ENCODE data around the gene KDM4E.
A peak's percentile ranks its signal among the peaks of the same experiment; 100 is the strongest.

The KDM4E gene

DNA sequence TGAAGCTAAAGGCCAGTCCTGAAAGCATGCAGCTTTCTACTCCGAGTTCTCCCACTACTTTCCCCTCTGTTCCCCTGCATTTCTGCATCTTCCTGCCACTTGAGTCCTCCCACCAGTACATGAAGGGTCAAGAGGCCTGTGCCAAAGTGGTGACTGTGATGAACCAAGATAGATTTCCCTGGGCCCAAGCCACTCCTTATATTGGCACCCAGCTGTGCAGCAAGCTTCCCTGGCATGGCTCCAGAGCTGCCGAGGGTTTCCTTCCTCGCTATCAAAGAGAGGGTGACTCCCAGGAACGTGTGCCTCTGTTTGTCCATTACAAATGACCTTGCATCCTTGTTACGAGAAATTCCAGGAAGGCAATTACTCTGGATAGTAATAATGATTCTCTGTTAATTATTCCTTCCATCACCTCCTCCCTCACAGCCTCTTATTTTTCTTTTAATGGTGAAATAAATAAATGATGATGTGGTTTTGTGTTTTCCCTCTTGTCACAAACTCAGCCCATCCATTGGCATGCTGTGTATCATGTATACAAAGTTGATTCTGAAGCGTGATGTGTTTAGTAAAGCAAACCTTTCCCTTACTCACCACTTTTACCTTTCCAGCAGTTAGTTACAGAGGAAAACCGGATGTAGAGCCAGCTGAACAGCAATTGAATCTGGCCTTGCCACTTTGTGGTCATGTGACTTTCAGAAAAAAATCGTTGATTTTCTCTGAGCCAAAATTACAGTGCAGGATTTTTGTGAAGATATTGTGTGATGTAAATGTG lies 49.9 kb downstream of the KDM4E start:
- no peak overlapping the region for H3K4me3 ChIP-seq (replicated peaks; ENCODE audit: low read depth, low read length)
- TF ChIP-seq, protein P1, sequence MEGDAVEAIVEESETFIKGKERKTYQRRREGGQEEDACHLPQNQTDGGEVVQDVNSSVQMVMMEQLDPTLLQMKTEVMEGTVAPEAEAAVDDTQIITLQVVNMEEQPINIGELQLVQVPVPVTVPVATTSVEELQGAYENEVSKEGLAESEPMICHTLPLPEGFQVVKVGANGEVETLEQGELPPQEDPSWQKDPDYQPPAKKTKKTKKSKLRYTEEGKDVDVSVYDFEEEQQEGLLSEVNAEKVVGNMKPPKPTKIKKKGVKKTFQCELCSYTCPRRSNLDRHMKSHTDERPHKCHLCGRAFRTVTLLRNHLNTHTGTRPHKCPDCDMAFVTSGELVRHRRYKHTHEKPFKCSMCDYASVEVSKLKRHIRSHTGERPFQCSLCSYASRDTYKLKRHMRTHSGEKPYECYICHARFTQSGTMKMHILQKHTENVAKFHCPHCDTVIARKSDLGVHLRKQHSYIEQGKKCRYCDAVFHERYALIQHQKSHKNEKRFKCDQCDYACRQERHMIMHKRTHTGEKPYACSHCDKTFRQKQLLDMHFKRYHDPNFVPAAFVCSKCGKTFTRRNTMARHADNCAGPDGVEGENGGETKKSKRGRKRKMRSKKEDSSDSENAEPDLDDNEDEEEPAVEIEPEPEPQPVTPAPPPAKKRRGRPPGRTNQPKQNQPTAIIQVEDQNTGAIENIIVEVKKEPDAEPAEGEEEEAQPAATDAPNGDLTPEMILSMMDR (IDR thresholded peaks at IDR 0.05; ENCODE audit: low read length, missing control alignments): no peak
- DNase-seq (ENCODE audit: low read depth): peak; percentile 53

- DNase-seq (ENCODE audit: low read depth): peak; percentile 97
- no peak overlapping the region for H3K4me3 ChIP-seq (replicated peaks; ENCODE audit: low read depth, low read length)
- TF ChIP-seq, protein P1 (IDR thresholded peaks at IDR 0.05; ENCODE audit: low read length, missing control alignments): no peak
Measured at GRCh38 chr11:95076416-95076815, 51.4 kb downstream of the KDM4E start.

DNA sequence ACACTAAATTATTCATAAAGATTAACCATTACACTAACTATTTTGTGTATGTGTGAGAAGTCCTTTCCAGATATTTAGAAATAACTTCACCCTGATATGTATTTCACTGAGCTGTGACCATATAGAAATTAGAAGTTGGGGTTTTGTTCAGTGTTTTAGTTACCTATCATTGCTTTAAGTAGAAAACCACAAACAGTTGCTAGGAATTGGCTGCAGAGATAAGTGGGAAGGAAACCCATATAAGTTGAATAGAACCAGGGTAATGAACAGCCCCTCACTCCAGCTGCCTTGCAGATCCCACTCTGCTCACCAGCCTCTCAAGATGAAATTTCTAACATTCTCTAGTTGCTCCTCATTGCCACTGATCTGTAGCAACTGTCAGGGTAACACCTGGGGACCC lies 51.9 kb downstream of the KDM4E start:
- DNase-seq (ENCODE audit: low read depth): no peak
- H3K4me3 ChIP-seq (replicated peaks; ENCODE audit: low read depth, low read length): no peak overlapping the region
- TF ChIP-seq, protein P1 (IDR thresholded peaks at IDR 0.05; ENCODE audit: low read length, missing control alignments): no peak

Data from fibroblast of pulmonary artery (primary cell).